ENCODE data around the gene P2RX7.

Gene P2RX7

DNA sequence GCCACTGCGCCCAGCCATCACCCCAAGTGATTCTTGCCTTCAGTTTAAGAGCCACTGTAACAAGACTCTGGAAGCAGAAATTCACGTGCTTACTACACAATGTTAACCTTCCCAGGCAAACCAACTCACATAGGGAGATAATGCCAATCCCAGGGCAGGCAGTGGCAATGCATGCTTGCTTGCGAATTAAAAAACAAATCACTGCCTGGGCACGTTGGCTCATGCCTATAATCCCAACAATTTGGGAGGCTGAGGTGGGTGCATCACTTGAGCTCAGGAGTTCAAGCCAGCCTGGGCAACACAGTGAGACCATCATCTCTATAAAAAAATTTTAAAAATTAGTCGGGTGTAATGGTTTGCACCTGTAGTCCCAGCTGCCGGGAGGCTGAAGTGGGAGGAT is 39.5 kb downstream of the P2RX7 start:
- Histone ChIP-seq H3K9me3 (ENCODE audit: control insufficient read depth in 2 of 2, low read length in 2 of 2) (no peaks in the 10 kb centered on the region), H3K9ac (ENCODE audit: low read length in 2 of 2) (no peak overlapping the region), H3K27me3 (ENCODE audit: control insufficient read depth in 1 of 2, insufficient read depth in 2 of 2, low read length in 2 of 2) (no peaks in the 10 kb centered on the region), H3K27ac (ENCODE audit: low read length) (no peak overlapping the region), H3K4me3 (ENCODE audit: low read length in 2 of 2) (no peak overlapping the region), H3K4me1 (ENCODE audit: control insufficient read depth, insufficient read depth, low read length) (no peaks in the 10 kb centered on the region), H3K36me3 (ENCODE audit: control insufficient read depth in 2 of 2, insufficient read depth in 2 of 2, low read length in 2 of 2) (peaks cover 6 to 8% of the 10 kb centered on the region in 2 donors)

DNA sequence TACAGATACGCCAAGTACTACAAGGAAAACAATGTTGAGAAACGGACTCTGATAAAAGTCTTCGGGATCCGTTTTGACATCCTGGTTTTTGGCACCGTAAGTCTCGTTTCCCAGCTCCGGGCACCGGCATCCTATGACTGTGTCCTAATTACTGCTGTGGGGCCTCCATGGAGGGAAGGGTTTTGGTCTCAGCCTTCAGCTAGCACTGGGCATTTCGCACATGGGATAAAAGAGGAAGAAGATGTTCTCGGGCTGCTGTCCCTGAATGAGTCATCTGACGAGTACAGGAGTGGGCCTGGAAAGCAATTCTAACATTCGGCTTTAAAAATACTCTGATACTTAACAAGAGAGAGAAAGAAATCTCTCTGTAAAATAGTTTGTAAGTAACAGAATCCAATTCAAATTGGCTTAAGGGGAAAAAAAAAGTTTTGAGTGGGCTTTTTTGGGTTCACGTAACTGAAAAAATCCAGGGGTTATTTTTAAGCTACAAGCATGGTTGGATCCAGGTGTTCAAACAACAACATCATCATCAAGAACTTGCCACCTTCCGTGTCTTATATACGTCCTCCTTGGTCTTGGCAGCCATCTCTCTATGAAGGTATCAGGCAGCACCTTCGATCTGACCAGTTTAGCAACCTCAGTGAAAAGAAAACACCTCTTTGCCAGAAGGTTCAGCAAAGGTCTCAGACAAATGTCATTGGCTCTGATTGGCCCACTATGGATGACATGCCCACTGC is 42.9 kb downstream of the P2RX7 start:
- H3K27me3 ChIP-seq (ENCODE audit: control insufficient read depth in 1 of 2, insufficient read depth in 2 of 2, low read length in 2 of 2), result no peaks in the 10 kb centered on the region
- H3K27ac ChIP-seq (ENCODE audit: low read length), result no peak overlapping the region
- H3K4me1 ChIP-seq (ENCODE audit: control insufficient read depth, insufficient read depth, low read length), result no peaks in the 10 kb centered on the region
- peaks cover 2 to 5% of the 10 kb centered on the region in 2 donors for H3K36me3 ChIP-seq (ENCODE audit: control insufficient read depth in 2 of 2, insufficient read depth in 2 of 2, low read length in 2 of 2)
- no peak overlapping the region for H3K9ac ChIP-seq (ENCODE audit: low read length in 2 of 2)
- H3K4me3 ChIP-seq (ENCODE audit: low read length in 2 of 2), result no peak overlapping the region
- H3K9me3 ChIP-seq (ENCODE audit: control insufficient read depth in 2 of 2, low read length in 2 of 2), result no peaks in the 10 kb centered on the region

DNA sequence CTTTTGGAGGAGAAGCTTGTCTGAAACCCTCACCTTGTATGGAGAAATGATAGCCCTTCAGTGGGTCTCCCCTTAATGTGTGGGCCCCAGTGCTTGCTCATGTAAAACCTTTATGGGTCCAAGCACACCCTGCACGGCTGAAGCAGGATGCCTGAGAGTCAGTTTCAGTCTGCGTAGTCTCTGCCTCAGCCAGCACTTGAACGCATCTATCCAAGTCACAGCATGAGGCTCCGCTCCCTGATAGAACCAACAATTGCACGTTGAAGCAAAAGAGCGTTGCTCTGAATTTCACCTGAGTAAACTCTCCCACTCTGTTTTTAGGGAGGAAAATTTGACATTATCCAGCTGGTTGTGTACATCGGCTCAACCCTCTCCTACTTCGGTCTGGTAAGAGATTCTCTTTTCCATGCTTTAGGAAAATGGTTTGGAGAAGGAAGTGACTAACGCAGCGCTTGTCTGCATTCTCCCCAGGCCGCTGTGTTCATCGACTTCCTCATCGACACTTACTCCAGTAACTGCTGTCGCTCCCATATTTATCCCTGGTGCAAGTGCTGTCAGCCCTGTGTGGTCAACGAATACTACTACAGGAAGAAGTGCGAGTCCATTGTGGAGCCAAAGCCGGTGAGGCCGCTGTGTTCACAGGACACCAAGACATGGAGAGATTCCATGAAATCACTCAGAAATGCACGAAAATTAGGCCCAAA is 44.3 kb downstream of the P2RX7 start:
- Histone ChIP-seq H3K27me3 (ENCODE audit: control insufficient read depth in 1 of 2, insufficient read depth in 2 of 2, low read length in 2 of 2) (no peaks in the 10 kb centered on the region), H3K4me3 (ENCODE audit: low read length in 2 of 2) (no peak overlapping the region), H3K27ac (ENCODE audit: low read length) (no peak overlapping the region), H3K9me3 (ENCODE audit: control insufficient read depth in 2 of 2, low read length in 2 of 2) (no peaks in the 10 kb centered on the region), H3K9ac (ENCODE audit: low read length in 2 of 2) (no peak overlapping the region), H3K4me1 (ENCODE audit: control insufficient read depth, insufficient read depth, low read length) (no peaks in the 10 kb centered on the region), H3K36me3 (ENCODE audit: control insufficient read depth in 2 of 2, insufficient read depth in 2 of 2, low read length in 2 of 2) (peaks cover 5 to 7% of the 10 kb centered on the region in 2 donors)

DNA sequence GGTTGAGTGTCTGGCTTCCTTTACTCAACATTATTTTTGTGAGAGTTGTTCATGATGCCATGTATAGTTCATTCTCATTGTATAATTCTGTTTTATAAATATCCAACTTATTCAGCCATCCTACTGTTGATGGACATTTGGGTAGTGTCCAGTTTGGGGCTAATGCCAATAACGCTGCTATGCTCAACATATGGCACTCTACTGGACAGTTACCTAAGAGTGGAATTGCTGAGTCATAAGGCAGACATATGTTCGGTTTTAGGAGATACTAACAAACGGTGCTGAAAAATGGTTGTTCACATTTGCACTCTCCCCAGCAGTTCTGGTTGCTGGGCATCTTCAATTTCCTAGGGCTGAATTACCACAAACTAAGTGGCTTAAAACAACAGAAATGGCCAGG is 48.5 kb downstream of the P2RX7 start:
- H3K27ac ChIP-seq (ENCODE audit: low read length), result no peak overlapping the region
- H3K36me3 ChIP-seq (ENCODE audit: control insufficient read depth in 2 of 2, insufficient read depth in 2 of 2, low read length in 2 of 2), result peaks cover 0 to 17% of the 10 kb centered on the region in 2 donors
- H3K9ac ChIP-seq (ENCODE audit: low read length in 2 of 2), result no peak overlapping the region
- no peaks in the 10 kb centered on the region for H3K27me3 ChIP-seq (ENCODE audit: control insufficient read depth in 1 of 2, insufficient read depth in 2 of 2, low read length in 2 of 2)
- H3K9me3 ChIP-seq (ENCODE audit: control insufficient read depth in 2 of 2, low read length in 2 of 2), result no peaks in the 10 kb centered on the region
- no peaks in the 10 kb centered on the region for H3K4me1 ChIP-seq (ENCODE audit: control insufficient read depth, insufficient read depth, low read length)
- H3K4me3 ChIP-seq (ENCODE audit: low read length in 2 of 2), result no peak overlapping the region

DNA sequence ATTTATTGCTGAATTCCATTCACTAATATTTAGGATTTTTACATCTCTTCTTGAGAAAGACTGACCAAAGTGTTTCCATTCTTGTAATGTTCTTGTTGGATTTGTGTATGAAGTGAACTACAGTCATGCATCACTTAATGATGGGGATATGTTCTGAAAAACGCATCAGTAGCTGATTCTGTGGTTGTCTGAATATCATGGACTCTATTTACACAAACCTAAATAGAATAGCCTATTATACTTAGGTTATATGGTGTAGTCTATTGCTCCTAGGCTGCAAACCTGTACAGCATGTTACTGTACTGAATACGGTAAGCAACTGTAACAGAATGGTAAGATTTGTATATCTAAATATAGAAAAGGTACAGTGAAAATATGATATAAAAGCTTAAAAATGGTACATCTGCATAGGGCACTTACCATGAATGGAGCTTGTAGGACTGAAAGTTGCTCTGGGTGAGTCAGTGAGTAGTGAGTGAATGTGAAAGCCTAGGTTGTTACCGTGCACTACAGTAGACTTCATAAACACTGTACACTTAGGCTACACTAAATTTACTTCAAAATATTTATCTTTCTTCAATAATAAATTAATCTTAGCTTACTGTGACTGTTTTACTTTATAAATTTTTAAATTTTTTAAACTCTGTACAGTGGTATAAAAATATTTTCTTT is 49.7 kb downstream of the P2RX7 start:
- H3K4me3 ChIP-seq (ENCODE audit: low read length in 2 of 2), result no peak overlapping the region
- H3K4me1 ChIP-seq (ENCODE audit: control insufficient read depth, insufficient read depth, low read length), result no peaks in the 10 kb centered on the region
- H3K36me3 ChIP-seq (ENCODE audit: control insufficient read depth in 2 of 2, insufficient read depth in 2 of 2, low read length in 2 of 2), result peaks cover 0 to 16% of the 10 kb centered on the region in 2 donors
- no peak overlapping the region for H3K27ac ChIP-seq (ENCODE audit: low read length)
- H3K9ac ChIP-seq (ENCODE audit: low read length in 2 of 2), result no peak overlapping the region
- no peaks in the 10 kb centered on the region for H3K27me3 ChIP-seq (ENCODE audit: control insufficient read depth in 1 of 2, insufficient read depth in 2 of 2, low read length in 2 of 2)
- H3K9me3 ChIP-seq (ENCODE audit: control insufficient read depth in 2 of 2, low read length in 2 of 2), result no peaks in the 10 kb centered on the region

DNA sequence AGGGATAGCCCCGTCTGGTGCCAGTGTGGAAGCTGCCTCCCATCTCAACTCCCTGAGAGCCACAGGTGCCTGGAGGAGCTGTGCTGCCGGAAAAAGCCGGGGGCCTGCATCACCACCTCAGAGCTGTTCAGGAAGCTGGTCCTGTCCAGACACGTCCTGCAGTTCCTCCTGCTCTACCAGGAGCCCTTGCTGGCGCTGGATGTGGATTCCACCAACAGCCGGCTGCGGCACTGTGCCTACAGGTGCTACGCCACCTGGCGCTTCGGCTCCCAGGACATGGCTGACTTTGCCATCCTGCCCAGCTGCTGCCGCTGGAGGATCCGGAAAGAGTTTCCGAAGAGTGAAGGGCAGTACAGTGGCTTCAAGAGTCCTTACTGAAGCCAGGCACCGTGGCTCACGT is 51.7 kb downstream of the P2RX7 start:
- Histone ChIP-seq H3K27me3 (ENCODE audit: control insufficient read depth in 1 of 2, insufficient read depth in 2 of 2, low read length in 2 of 2) (no peaks in the 10 kb centered on the region), H3K4me3 (ENCODE audit: low read length in 2 of 2) (no peak overlapping the region), H3K4me1 (ENCODE audit: control insufficient read depth, insufficient read depth, low read length) (no peaks in the 10 kb centered on the region), H3K9ac (ENCODE audit: low read length in 2 of 2) (no peak overlapping the region), H3K9me3 (ENCODE audit: control insufficient read depth in 2 of 2, low read length in 2 of 2) (no peaks in the 10 kb centered on the region), H3K36me3 (ENCODE audit: control insufficient read depth in 2 of 2, insufficient read depth in 2 of 2, low read length in 2 of 2) (peaks cover 0 to 16% of the 10 kb centered on the region in 2 donors), H3K27ac (ENCODE audit: low read length) (no peak overlapping the region)

DNA sequence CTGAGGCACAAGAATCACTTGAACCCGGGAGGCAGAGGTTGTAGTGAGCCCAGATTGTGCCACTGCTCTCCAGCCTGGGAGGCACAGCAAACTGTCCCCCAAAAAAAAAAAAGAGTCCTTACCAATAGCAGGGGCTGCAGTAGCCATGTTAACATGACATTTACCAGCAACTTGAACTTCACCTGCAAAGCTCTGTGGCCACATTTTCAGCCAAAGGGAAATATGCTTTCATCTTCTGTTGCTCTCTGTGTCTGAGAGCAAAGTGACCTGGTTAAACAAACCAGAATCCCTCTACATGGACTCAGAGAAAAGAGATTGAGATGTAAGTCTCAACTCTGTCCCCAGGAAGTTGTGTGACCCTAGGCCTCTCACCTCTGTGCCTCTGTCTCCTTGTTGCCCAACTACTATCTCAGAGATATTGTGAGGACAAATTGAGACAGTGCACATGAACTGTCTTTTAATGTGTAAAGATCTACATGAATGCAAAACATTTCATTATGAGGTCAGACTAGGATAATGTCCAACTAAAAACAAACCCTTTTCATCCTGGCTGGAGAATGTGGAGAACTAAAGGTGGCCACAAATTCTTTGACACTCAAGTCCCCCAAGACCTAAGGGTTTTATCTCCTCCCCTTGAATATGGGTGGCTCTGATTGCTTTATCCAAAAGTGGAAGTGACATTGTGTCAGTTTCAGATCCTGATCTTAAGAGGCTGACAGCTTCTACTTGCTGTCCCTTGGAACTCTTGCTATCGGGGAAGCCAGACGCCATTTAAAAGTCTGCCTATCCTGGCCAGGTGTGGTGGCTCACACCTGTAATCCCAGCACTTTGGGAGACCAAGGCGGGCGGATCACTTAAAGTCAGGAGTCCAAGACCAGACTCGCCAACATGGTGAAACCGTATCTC is 52.6 kb downstream of the P2RX7 start:
- Histone ChIP-seq H3K4me3 (ENCODE audit: low read length in 2 of 2) (no peak overlapping the region), H3K9me3 (ENCODE audit: control insufficient read depth in 2 of 2, low read length in 2 of 2) (no peaks in the 10 kb centered on the region), H3K36me3 (ENCODE audit: control insufficient read depth in 2 of 2, insufficient read depth in 2 of 2, low read length in 2 of 2) (peaks cover 0 to 16% of the 10 kb centered on the region in 2 donors), H3K9ac (ENCODE audit: low read length in 2 of 2) (no peak overlapping the region), H3K27me3 (ENCODE audit: control insufficient read depth in 1 of 2, insufficient read depth in 2 of 2, low read length in 2 of 2) (no peaks in the 10 kb centered on the region), H3K27ac (ENCODE audit: low read length) (no peak overlapping the region), H3K4me1 (ENCODE audit: control insufficient read depth, insufficient read depth, low read length) (no peaks in the 10 kb centered on the region)

DNA sequence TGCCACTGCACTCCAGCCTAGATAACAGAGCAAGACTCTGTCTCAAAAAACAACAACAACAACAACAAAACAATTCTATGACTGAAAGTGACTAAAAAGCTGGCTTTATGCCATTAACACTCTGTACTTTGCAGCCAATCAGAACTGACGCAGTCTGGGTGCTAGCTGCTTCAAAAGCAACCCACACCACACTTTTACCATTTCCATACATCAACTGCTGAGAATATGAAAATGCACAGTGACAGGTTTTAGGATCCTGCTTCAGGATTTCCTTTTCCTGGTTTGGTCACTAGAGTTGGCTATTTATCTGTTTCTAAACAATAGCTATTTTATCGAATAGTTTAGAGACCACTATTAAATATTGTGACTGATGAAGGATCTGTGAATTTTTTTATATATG is 54.1 kb downstream of the P2RX7 start:
- H3K27me3 ChIP-seq (ENCODE audit: control insufficient read depth in 1 of 2, insufficient read depth in 2 of 2, low read length in 2 of 2), result no peaks in the 10 kb centered on the region
- H3K4me3 ChIP-seq (ENCODE audit: low read length in 2 of 2), result no peak overlapping the region
- peaks cover 0 to 11% of the 10 kb centered on the region in 2 donors for H3K36me3 ChIP-seq (ENCODE audit: control insufficient read depth in 2 of 2, insufficient read depth in 2 of 2, low read length in 2 of 2)
- no peaks in the 10 kb centered on the region for H3K4me1 ChIP-seq (ENCODE audit: control insufficient read depth, insufficient read depth, low read length)
- H3K27ac ChIP-seq (ENCODE audit: low read length), result no peak overlapping the region
- H3K9me3 ChIP-seq (ENCODE audit: control insufficient read depth in 2 of 2, low read length in 2 of 2), result no peaks in the 10 kb centered on the region
- H3K9ac ChIP-seq (ENCODE audit: low read length in 2 of 2), result no peak overlapping the region

DNA sequence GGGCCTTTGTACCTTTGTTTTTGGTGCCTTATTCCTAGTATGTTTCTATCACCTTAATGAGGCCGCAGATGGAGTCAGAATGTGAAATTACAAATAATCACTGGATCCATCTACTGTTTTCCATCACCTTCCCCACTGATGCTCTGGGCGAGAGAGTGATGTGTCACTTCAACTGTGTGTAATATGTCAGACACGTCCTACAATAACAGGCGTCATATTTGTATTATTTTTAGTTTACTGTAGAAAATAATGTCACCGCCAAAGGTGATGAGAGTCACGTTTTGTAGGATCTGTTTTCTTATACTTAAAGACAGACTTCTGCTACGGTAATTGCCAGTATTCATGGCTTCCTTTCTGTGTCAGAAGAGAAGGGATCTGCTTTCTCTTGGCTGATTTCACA is 54.8 kb downstream of the P2RX7 start:
- Histone ChIP-seq H3K4me1 (ENCODE audit: control insufficient read depth, insufficient read depth, low read length) (no peaks in the 10 kb centered on the region), H3K36me3 (ENCODE audit: control insufficient read depth in 2 of 2, insufficient read depth in 2 of 2, low read length in 2 of 2) (peaks cover 0 to 9% of the 10 kb centered on the region in 2 donors), H3K9ac (ENCODE audit: low read length in 2 of 2) (no peak overlapping the region), H3K27ac (ENCODE audit: low read length) (no peak overlapping the region), H3K9me3 (ENCODE audit: control insufficient read depth in 2 of 2, low read length in 2 of 2) (no peaks in the 10 kb centered on the region), H3K4me3 (ENCODE audit: low read length in 2 of 2) (no peak overlapping the region), H3K27me3 (ENCODE audit: control insufficient read depth in 1 of 2, insufficient read depth in 2 of 2, low read length in 2 of 2) (no peaks in the 10 kb centered on the region)

DNA sequence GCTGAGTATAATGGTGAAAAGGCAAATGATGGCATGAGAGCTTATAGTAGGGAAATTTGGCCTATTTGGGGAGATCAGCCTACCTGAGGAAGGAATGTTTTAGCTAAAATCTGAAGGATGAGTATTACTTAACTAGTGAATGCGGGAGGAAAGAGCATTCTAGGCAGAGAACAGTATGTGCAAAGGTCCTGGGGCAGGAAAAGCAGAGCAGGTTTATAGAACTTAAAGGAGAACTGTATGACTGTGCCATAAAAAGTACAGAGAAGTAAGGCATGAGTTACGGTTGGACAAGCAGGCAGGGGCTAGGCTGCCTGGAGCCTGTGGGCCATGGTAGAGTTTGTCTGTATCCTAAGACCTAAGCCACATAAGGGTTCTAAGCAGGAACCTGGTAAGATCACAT is 55.6 kb downstream of the P2RX7 start:
- H3K9ac ChIP-seq (ENCODE audit: low read length in 2 of 2), result no peak overlapping the region
- H3K4me3 ChIP-seq (ENCODE audit: low read length in 2 of 2), result no peak overlapping the region
- H3K36me3 ChIP-seq (ENCODE audit: control insufficient read depth in 2 of 2, insufficient read depth in 2 of 2, low read length in 2 of 2), result peaks cover 0 to 9% of the 10 kb centered on the region in 2 donors
- no peaks in the 10 kb centered on the region for H3K27me3 ChIP-seq (ENCODE audit: control insufficient read depth in 1 of 2, insufficient read depth in 2 of 2, low read length in 2 of 2)
- H3K27ac ChIP-seq (ENCODE audit: low read length), result no peak overlapping the region
- H3K4me1 ChIP-seq (ENCODE audit: control insufficient read depth, insufficient read depth, low read length), result no peaks in the 10 kb centered on the region
- no peaks in the 10 kb centered on the region for H3K9me3 ChIP-seq (ENCODE audit: control insufficient read depth in 2 of 2, low read length in 2 of 2)

All from stomach smooth muscle (tissue), 2 donors.